Cardiac septum (tissue), 1 donor: ENCODE results near the gene ACAT1. TPM values are rescaled to one million over a fixed set of nuclear protein-coding genes. Genes with fewer than 3 reads are reported as not detected.
"Not testable (repeated sequence)": the region's sequence is repeated elsewhere in the genome, so short reads cannot be mapped to it uniquely, and the experiment has no call there.

Experiments
- DNase-seq: peaks from one replicate; pipeline ENCODE4 v3.0.0-alpha.2; 2020; ENCODE audit warnings: low spot score
- intact Hi-C: fragments of 100-400 bp; cut with DNase I; formaldehyde crosslinking; loops from one replicate; pipeline ENCODE4 v1.14.0; 2022
- long read RNA-seq: library from polyadenylated mRNA; unstranded; transcript quantifications from one replicate; pipeline ENCODE4 v2.0.0, GENCODE V29; 2021
- total RNA-seq: library from RNA; stranded (reverse); fragmentation: NEBNext Ultra II Directional; extraction: Animal tissue kit (Norgen Biotek cat#: 25700); gene quantifications from one replicate; pipeline ENCODE4 v1.2.1, GENCODE V29; 2021
- donor health status: DM: no; HTN: no; CAD: no.

Gene ACAT1
- 238 TPM for total RNA-seq
- long read RNA-seq, transcript ACAT1-201 (12 exons, 1,761 nt), result major isoform, 461 of 483 reads
- long read RNA-seq, partial matches to known transcripts, result 13 of 483 reads
- long read RNA-seq, other reads (novel, unspliced or antisense), result 8 of 483 reads

GRCh38 chr11:108121274-108122155, at the start of gene ACAT1:
ACAT1 (plus strand) TSS chr11:108121567; CDS start chr11:108121607, 40 bp downstream.
- peak; percentile 99 for DNase-seq
- intact Hi-C loops, result loop anchor here (5.0 kb wide), 3 partner anchors 101 to 526 kb away; partner anchors contain the start of genes ATM, CUL5 and NPAT

GRCh38 chr11:108084811-108085210, 36.6 kb upstream of the ACAT1 start:
- DNase-seq, result no peak
- intact Hi-C loops, result no loop called here

GRCh38 chr11:108085672-108086071, 35.7 kb upstream of the ACAT1 start:
- DNase-seq, result no peak
- intact Hi-C loops, result no loop called here

GRCh38 chr11:108092134-108092533, 29.2 kb upstream of the ACAT1 start:
- no peak for DNase-seq
- intact Hi-C loops, result no loop called here

GRCh38 chr11:108093128-108093904, 28.1 kb upstream of the ACAT1 start:
- intact Hi-C loops, result no loop called here
- no peak for DNase-seq

- intact Hi-C loops, result no loop called here
- no peak for DNase-seq
These were observed 24.2 kb upstream of the ACAT1 start for GRCh38 chr11:108097179-108097578.

GRCh38 chr11:108101090-108101775, 20.1 kb upstream of the ACAT1 start:
- DNase-seq, result no peak
- intact Hi-C loops, result no loop called here

GRCh38 chr11:108111126-108111525, 10.2 kb upstream of the ACAT1 start:
- intact Hi-C loops, result no loop called here
- DNase-seq, result no peak

- intact Hi-C loops, result no loop called here
- DNase-seq, result no peak
These were observed 9.3 kb upstream of the ACAT1 start for GRCh38 chr11:108112057-108112456.

GRCh38 chr11:108115500-108116140, 5.7 kb upstream of the ACAT1 start:
- intact Hi-C loops, result no loop called here
- peak; percentile 88 for DNase-seq

GRCh38 chr11:108117746-108118371, 3.5 kb upstream of the ACAT1 start:
- DNase-seq, result no peak
- intact Hi-C loops, result no loop called here

GRCh38 chr11:108120936-108121273, 462 bp upstream of the ACAT1 start:
- intact Hi-C loops, result loop anchor here (5.0 kb wide), 3 partner anchors 101 to 526 kb away; partner anchors contain the start of genes ATM, CUL5 and NPAT
- not testable (repeated sequence) for DNase-seq

GRCh38 chr11:108122166-108122628, 830 bp downstream of the ACAT1 start:
- no peak for DNase-seq
- intact Hi-C loops, result loop anchor here (5.0 kb wide), 3 partner anchors 100 to 525 kb away; partner anchors contain the start of genes ATM, CUL5 and NPAT

GRCh38 chr11:108125096-108125495, 3.7 kb downstream of the ACAT1 start:
- intact Hi-C loops, result no loop called here

GRCh38 chr11:108128772-108129171, 7.4 kb downstream of the ACAT1 start:
- intact Hi-C loops, result no loop called here
- no peak for DNase-seq

More at GRCh38 chr11:108125096-108125495, 3.7 kb downstream of the ACAT1 start:
- DNase-seq, result no peak

GRCh38 chr11:108131993-108132392, 10.6 kb downstream of the ACAT1 start:
- intact Hi-C loops, result no loop called here
- DNase-seq, result no peak

- DNase-seq, intact Hi-C loops: not testable (repeated sequence)
These were observed 11.7 kb downstream of the ACAT1 start for GRCh38 chr11:108132993-108133538.

- DNase-seq, result no peak
- intact Hi-C loops, result no loop called here
These were observed 14.6 kb downstream of the ACAT1 start for GRCh38 chr11:108135845-108136544.
